Suprapubic skin (tissue), 4 donors: Measurements from ENCODE around the gene CEP41.

Experiments
- EP300 ChIP-seq: sonication (generic); formaldehyde crosslinking; IDR thresholded peaks from one replicate; pipeline ENCODE4 v1.6.1; 2017; ENCODE audit warnings: antibody characterized with exemption
- POLR2A ChIP-seq, 2 donors: fragments of 450-650 bp; IDR thresholded peaks; one replicate each; pipeline ENCODE4 v1.6.1; 2017; ENCODE audit warnings: antibody characterized with exemption in 2 of 2, mild to moderate bottlenecking in 2 of 2, moderate library complexity in 2 of 2
- POLR2AphosphoS5 ChIP-seq, 3 donors: sonication (generic); formaldehyde crosslinking; IDR thresholded peaks; one replicate each; pipeline ENCODE4 v1.6.1; 2017; ENCODE audit warnings: antibody characterized with exemption in 3 of 3
- TF ChIP-seq, protein P1 (sequence below), 2 donors: fragments of 200-600 bp in 1 of 2; fragments of 450-650 bp in 1 of 2; sonication (generic) in 1 of 2; IDR thresholded peaks; one replicate each; pipeline ENCODE4 v1.5.1; 2016 to 2019; ENCODE audit warnings: antibody characterized with exemption in 2 of 2, mild to moderate bottlenecking in 1 of 2, moderate library complexity in 1 of 2

DNA sequence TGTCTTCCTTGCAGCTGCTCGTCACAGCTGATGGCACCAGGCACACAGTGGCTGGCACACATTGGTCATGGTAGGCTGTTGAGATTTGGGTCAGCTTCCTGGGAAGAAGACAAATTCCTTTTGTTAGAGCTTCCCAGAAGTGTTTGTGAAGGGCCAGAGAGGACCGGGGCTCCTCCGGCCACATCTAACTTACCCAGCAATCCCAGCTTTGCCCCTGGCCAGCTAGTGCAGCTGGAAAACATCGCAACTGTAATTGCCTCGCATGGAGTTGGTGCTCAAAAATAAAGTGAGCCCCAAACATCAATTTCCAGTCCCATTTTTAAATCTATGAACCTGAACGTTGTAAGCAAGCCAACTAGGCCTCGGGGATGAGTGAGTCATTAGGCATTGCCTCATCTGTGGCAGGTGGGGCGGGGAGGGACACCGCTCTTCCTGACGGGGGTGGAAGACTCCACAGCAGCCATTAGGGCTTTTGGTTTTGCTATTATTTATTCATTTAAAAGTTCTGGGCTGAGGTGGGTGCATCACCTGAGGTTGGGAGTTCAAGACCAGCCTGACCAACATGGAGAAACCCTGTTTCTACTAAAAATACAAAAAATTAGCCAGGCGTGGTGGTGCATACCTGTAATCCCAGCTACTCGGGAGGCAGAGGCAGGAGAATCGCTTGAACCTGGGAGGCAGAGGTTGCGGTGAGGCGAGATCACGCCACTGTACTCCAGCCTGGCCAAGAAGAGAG lies 83.8 kb downstream of the CEP41 start:
- TF ChIP-seq POLR2A (IDR thresholded peaks at IDR 0.05) (no peak), EP300 (no peak), POLR2AphosphoS5 (IDR thresholded peaks at IDR 0.05) (peak in 2 of 3 donors; percentile 63 to 73)
- TF ChIP-seq, protein P1, sequence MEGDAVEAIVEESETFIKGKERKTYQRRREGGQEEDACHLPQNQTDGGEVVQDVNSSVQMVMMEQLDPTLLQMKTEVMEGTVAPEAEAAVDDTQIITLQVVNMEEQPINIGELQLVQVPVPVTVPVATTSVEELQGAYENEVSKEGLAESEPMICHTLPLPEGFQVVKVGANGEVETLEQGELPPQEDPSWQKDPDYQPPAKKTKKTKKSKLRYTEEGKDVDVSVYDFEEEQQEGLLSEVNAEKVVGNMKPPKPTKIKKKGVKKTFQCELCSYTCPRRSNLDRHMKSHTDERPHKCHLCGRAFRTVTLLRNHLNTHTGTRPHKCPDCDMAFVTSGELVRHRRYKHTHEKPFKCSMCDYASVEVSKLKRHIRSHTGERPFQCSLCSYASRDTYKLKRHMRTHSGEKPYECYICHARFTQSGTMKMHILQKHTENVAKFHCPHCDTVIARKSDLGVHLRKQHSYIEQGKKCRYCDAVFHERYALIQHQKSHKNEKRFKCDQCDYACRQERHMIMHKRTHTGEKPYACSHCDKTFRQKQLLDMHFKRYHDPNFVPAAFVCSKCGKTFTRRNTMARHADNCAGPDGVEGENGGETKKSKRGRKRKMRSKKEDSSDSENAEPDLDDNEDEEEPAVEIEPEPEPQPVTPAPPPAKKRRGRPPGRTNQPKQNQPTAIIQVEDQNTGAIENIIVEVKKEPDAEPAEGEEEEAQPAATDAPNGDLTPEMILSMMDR (IDR thresholded peaks at IDR 0.05) = no peak
